Measurements from ENCODE around the gene ERC1. TPM values are rescaled to one million over a fixed set of nuclear protein-coding genes. Genes with fewer than 3 reads are reported as not detected.

Gene ERC1
- total and polyA plus RNA-seq, 2 of the 4 experiments (the other 2 are of a cell fraction): 11.6 to 25.6 TPM

GRCh38 chr12:966724-967123 is 24.3 kb upstream of the ERC1 start:
- Histone ChIP-seq H3K36me3 (ENCODE audit: control insufficient read depth, insufficient read depth, low read length) (no peaks in the 10 kb centered on the region), H3K9me1 (ENCODE audit: insufficient read depth, low read length) (no peaks in the 10 kb centered on the region), H4K8ac (ENCODE audit: low read depth in 2 of 2, low read length in 2 of 2) (no peak overlapping the region), H2AK5ac (ENCODE audit: low read depth, low read length) (no peak overlapping the region), H3K14ac (replicated peaks; ENCODE audit: low read depth, low read length) (no peak overlapping the region), H4K5ac (ENCODE audit: low read depth, low read length) (no peak overlapping the region), H3K4me2 (ENCODE audit: low read depth, low read length) (no peak overlapping the region), H3K56ac (ENCODE audit: extremely low read depth, insufficient read depth, low read length) (no peak overlapping the region), H2BK5ac (ENCODE audit: low read depth, low read length, poor library complexity, severe bottlenecking) (no peak overlapping the region), H4K20me1 (ENCODE audit: insufficient read depth, low read length) (no peaks in the 10 kb centered on the region), H3K9ac (ENCODE audit: low read depth, low read length) (no peak overlapping the region), H2BK15ac (ENCODE audit: low read depth, low read length) (no peak overlapping the region), H3K27ac (ENCODE audit: insufficient read depth, low read length) (no peak overlapping the region), H3K18ac (ENCODE audit: low read depth, low read length) (no peak overlapping the region), H2BK120ac (ENCODE audit: low read depth, low read length) (no peak overlapping the region), H3K9me3 (ENCODE audit: control insufficient read depth, insufficient read depth, low read length) (no peaks in the 10 kb centered on the region), H3K23ac (ENCODE audit: low read depth, low read length) (no peak overlapping the region), H2BK20ac (ENCODE audit: low read depth, low read length) (no peak overlapping the region), H2AK9ac (replicated peaks; ENCODE audit: low read depth, low read length, poor library complexity) (no peak overlapping the region), H3K4me1 (ENCODE audit: control insufficient read depth, insufficient read depth, low read length) (peaks cover 5% of the 10 kb centered on the region; the same call in 1 of the 2 replicates), H4K91ac (ENCODE audit: insufficient read depth, low read depth, low read length) (no peak overlapping the region), H2AFZ (replicated peaks; ENCODE audit: low read length, poor library complexity) (no peak overlapping the region), H3K4me3 (ENCODE audit: insufficient read depth, low read depth, low read length) (no peak overlapping the region), H3K27me3 (ENCODE audit: control insufficient read depth, insufficient read depth, low read length) (no peaks in the 10 kb centered on the region), H3K4ac (ENCODE audit: low read depth, low read length) (no peak overlapping the region), H3K79me1 (ENCODE audit: low read depth in 1 of 2, low read length in 2 of 2) (no peaks in the 10 kb centered on the region)
- ChIA-PET POLR2A (ENCODE audit: unreplicated experiment) (no interaction called here), CTCF (no interaction called here)
- BruUV-seq (replicated peaks): no TSS peak
- no peak for ATAC-seq (ENCODE audit: low read depth)
- intact Hi-C loops (cut with micrococcal nuclease) (no loop called here), in situ Hi-C loops (cut with MboI; ENCODE audit: low sequenced_read_pairs) (no loop called here), dilution Hi-C loops (cut with HindIII; ENCODE audit: low sequenced_read_pairs, unreplicated experiment) (no loop called here)
- peak; percentile 23; the same call in 1 of the 2 replicates for TF ChIP-seq CEBPB (IDR thresholded peaks at IDR 0.05; ENCODE audit: low read depth, low read length)
- TF ChIP-seq MAZ (IDR thresholded peaks at IDR 0.05; ENCODE audit: borderline replicate concordance, low read depth, low read length): no peak
- TF ChIP-seq RAD21 (IDR thresholded peaks at IDR 0.05; ENCODE audit: low read length): no peak
- no peak for TF ChIP-seq RFX5 (IDR thresholded peaks at IDR 0.05; ENCODE audit: low read depth, low read length)
- DNase-seq: no peak
- no CpG with 5 or more reads among the region's 6 CpGs for WGBS, 2 experiments (ENCODE audit: extremely low coverage in 2 of 2, insufficient read length in 1 of 2)
